Astrocyte of the cerebellum (primary cell): Measurements from ENCODE around the gene ADARB2.

Source experiments
- DNase-seq: peaks from one replicate; pipeline ENCODE4 v3.0.0-alpha.2; 2011; ENCODE audit warnings: low read depth
- H3K4me3 ChIP-seq: 2 replicates; pipeline ENCODE4 v1.5.1; 2011; ENCODE audit warnings: mild to moderate bottlenecking, low read depth, low read length, moderate library complexity
- in situ Hi-C: cut with HindIII; loops from 2 replicates; pipeline ENCODE4 v1.10.0; 2017; ENCODE audit warnings: low sequenced_read_pairs
- TF ChIP-seq, protein P1 (sequence below): IDR thresholded peaks from 2 replicates; pipeline ENCODE4 v1.5.1; 2012; ENCODE audit warnings: low read length, low read depth, moderate library complexity, mild to moderate bottlenecking; ENCODE audit errors: missing control alignments

Gene ADARB2

DNA sequence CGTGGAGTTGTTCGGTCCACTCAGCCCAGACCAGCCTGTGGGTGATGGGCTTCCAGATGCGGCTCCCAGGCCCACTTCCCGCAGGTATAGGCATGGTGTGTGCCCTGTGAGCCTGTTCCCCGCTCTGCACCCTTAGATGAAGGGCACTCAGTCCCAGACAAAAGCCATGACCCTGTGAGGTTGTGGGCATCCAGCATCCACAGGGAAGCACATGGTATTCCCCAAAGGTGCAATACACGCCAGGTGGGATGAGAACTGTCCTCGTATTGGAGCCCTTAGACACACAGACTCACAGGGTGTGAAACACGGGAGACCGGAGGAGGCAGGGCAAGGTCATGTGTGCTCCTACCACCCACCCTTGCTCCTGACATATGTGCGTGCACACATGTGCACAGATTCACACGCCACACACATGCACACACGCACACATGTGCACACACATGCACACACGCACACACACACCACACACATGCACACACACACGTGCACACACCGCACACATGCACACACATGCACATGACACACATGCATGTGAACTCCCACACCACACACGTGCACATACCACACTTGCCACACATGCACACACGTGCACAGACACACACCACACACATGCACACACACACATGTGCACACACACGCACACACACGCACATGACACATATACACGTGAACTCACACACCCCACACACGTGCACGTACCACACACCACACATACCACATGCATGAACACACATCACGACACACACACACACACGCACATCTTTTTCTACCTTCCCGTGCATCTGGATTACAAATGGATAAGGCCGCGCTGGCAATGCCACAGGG lies 361.8 kb downstream of the ADARB2 start:
- in situ Hi-C loops: no loop called here
- no peak for DNase-seq
- TF ChIP-seq, protein P1, sequence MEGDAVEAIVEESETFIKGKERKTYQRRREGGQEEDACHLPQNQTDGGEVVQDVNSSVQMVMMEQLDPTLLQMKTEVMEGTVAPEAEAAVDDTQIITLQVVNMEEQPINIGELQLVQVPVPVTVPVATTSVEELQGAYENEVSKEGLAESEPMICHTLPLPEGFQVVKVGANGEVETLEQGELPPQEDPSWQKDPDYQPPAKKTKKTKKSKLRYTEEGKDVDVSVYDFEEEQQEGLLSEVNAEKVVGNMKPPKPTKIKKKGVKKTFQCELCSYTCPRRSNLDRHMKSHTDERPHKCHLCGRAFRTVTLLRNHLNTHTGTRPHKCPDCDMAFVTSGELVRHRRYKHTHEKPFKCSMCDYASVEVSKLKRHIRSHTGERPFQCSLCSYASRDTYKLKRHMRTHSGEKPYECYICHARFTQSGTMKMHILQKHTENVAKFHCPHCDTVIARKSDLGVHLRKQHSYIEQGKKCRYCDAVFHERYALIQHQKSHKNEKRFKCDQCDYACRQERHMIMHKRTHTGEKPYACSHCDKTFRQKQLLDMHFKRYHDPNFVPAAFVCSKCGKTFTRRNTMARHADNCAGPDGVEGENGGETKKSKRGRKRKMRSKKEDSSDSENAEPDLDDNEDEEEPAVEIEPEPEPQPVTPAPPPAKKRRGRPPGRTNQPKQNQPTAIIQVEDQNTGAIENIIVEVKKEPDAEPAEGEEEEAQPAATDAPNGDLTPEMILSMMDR: no peak
- no peak overlapping the region for H3K4me3 ChIP-seq

DNA sequence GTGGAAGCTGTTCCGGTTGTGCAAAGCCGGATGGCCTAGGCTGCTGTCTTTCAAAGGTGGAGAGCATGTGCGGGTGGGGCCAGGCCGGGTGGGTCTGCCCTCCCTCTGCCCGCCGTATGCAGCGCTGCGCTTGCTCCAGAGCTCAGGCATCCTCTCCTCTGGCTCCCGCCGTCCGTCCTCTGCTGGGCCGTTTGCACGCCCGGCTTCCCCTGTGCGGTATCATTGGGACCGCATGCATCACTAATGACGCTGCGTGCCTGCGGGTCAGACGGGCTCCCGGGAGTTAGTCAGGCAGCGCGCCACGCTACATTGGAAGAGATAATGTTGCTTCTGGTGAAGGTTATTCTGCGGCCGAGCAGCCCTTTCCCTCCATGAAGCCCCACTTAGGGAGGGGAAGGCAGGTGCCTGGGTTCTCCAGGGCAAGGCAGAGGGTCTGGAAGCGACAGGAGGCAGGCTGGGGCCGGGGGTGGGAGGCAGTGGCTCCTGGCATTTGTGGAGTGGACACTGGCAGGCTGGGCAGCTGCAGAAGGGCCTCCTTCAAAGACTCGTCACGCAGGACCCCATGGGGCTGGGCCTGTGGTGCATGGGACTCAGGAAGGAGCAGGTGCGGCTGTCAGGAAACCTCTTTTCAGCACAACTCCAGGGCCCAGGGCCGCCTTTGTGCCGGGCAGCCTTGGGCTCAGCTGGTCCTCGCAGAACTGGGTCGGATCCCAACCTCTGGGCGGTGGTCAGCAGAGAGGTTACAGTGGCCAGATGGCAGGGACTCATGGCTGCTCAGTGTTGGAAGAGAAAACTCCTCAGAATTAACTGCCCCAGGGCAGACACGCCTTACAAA lies 362.6 kb downstream of the ADARB2 start:
- no peak for DNase-seq
- TF ChIP-seq, protein P1: no peak
- H3K4me3 ChIP-seq: no peak overlapping the region
- in situ Hi-C loops: no loop called here

DNA sequence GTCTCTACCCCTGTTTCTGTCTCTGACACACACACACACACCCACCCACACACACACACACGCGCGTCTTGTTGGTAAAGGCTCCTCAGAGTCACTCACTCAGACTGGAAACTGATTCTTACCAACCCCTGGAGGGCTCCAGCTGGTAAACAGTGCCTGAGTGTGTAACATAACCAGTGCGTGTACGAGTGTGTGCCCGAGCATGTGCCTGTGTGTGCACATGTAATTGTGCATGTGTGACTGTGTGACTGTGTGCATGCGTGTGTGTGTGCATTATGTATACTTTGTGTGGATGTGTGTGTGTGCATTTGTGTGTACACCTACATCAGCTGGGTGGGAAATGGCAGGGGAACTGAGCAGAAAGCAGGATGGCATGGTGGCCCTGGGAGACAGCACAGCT lies 364.0 kb downstream of the ADARB2 start:
- DNase-seq: no peak
- in situ Hi-C loops: no loop called here
- TF ChIP-seq, protein P1: no peak
- no peak overlapping the region for H3K4me3 ChIP-seq

DNA sequence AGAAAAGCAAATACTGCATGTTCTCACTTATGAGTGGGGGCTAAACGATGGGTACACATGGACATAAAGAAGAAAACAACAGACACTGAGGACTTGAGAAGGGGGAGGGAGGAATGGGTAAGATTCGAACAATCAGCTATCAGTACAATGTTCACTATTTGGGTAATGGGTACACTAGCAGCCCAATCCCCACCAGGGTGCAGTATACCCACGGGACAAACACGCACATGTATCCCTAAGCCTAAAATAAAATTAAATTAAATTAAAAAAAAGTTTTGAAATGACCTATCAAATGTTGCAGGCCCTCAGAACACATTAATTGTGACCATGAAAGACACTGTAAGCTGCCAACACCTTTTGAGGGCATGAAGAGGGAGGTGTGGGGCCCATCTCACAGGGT lies 365.1 kb downstream of the ADARB2 start:
- in situ Hi-C loops: no loop called here
- TF ChIP-seq, protein P1: no peak
- no peak overlapping the region for H3K4me3 ChIP-seq
- no peak for DNase-seq

DNA sequence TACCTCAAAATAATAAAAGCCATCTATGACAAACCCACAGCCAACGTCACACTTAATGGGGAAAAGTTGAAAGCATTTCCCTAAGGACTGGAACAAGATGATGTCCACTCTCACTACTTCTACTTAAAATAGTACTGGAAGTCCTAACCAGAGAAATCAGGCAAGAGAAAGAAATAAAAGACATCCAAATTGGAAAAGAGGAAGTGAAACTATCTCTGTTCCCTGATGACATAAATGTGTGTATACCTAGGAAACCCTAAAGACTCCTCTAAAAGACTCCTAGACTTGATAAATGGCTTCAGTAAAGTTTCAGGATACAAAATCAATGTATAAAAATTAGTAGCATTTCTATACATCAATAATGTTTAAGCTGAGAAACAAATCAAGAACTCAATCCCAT lies 367.0 kb downstream of the ADARB2 start:
- no peak for DNase-seq
- no peak overlapping the region for H3K4me3 ChIP-seq
- in situ Hi-C loops: no loop called here
- TF ChIP-seq, protein P1: no peak

DNA sequence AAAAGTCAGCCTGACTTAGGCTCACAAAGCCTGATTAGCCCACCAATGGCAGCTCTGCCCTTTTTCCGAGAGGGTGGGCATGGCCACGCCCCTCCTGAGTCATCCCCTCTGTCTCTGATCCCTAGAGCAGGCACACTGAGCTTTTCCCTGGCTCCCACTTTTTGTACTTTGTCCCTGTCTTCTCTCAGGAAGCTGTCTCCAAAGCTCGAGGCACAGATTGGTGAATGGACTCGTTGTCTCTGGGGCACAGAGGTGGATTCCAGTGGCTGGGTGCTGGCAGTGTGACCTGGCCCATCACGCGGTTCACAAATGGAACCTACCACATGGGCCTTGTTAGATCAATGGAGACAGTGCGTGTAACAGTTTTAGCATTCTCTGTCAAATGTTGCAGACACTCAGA lies 367.7 kb downstream of the ADARB2 start:
- in situ Hi-C loops: no loop called here
- DNase-seq: no peak
- TF ChIP-seq, protein P1: no peak

More for the DNA sequence above, 367.7 kb downstream of the ADARB2 start:
- no peak overlapping the region for H3K4me3 ChIP-seq
